Tibial nerve (tissue), 4 donors: ENCODE data around the gene MEIOC.
A peak's percentile ranks its signal among the peaks of the same experiment; 100 is the strongest.

Experiments used
- CTCF ChIP-seq, 5 experiments: fragments of 200-600 bp in 3 of 5; fragments of 450-650 bp in 2 of 5; sonication (generic) in 3 of 5; IDR thresholded peaks; one replicate each; pipeline ENCODE4 v1.5.1; 2016 to 2019; ENCODE audit warnings: antibody characterized with exemption in 5 of 5, mild to moderate bottlenecking in 3 of 5, moderate library complexity in 2 of 5
- EP300 ChIP-seq, 2 donors: sonication (generic); formaldehyde crosslinking; IDR thresholded peaks; one replicate each; pipeline ENCODE4 v1.6.1; 2017; ENCODE audit warnings: antibody characterized with exemption in 2 of 2, mild to moderate bottlenecking in 1 of 2
- POLR2A ChIP-seq, 2 donors: fragments of 450-650 bp; IDR thresholded peaks; one replicate each; pipeline ENCODE4 v1.6.1; 2017; ENCODE audit warnings: antibody characterized with exemption in 2 of 2, mild to moderate bottlenecking in 2 of 2, moderate library complexity in 2 of 2

DNA sequence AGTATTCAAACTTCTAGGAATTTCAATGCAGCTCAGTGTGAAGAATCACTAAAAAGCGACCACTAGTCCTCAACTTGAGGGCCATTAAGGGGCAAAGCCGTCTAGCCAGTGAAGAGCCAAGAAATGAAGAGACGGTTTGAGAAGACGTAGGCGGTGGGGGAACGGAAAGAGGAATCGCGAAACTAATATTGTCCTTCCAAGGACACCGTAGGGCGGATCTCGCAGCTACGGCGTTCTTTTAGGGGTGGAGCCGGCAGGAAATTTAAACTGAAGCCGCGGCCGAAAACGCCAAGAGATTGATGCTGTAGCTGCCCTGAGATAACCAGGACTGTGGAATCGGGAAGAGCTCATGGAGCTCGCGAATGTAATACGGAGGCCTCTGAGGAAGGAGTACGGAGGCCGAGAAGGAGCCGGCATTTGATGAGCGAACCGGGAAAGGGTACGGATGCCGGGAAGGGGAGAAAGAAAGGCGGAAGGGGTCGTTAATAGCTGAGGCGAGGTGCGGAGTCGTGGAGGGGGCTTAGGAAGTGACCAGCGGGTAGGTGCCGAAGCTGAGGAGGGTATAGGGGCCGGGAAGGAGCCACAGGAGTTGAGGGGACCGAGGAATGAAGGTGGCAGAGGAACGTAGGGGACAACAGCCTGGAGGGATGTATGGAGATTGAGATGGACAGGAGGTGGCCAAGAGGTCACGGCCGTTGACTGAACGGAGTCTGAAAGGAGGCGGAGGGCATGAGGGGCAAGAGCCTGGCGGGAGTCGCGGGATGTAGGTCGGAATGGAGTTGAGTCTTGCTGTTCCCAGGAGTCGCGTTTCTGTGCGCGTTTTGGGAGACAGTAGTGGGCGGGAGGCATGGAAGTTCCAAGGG is 52.4 kb downstream of the MEIOC start, which contains the start of gene DBF4B:
- TF ChIP-seq CTCF (IDR thresholded peaks at IDR 0.05): peak in 2 of 5 experiments; percentile 46 to 61
- TF ChIP-seq POLR2A (IDR thresholded peaks at IDR 0.05): peak in 1 of 2 donors; percentile 28
- peak; percentile 50 to 91 for TF ChIP-seq EP300 (IDR thresholded peaks at IDR 0.05)
